ENCODE results near the gene POLD4.
"Not testable (repeated sequence)": the region's sequence is repeated elsewhere in the genome, so short reads cannot be mapped to it uniquely, and the experiment has no call there.

POLD4 gene

GRCh38 chr11:67351275-67352005 is 1.9 kb downstream of the POLD4 start:
- peak; percentile 50 to 53 for DNase-seq

GRCh38 chr11:67349928-67350465 is 3.3 kb downstream of the POLD4 start:
- DNase-seq: no peak

- no peak for DNase-seq
Measured at GRCh38 chr11:67349457-67349856, 3.9 kb downstream of the POLD4 start.

- DNase-seq: no peak
Measured at GRCh38 chr11:67349036-67349435, 4.3 kb downstream of the POLD4 start.

GRCh38 chr11:67347964-67348749 is 5.2 kb downstream of the POLD4 start:
- DNase-seq: no peak

GRCh38 chr11:67345920-67346819 is 7.2 kb downstream of the POLD4 start:
- peak; percentile 52 to 66 for DNase-seq

GRCh38 chr11:67345247-67345919 is 8.0 kb downstream of the POLD4 start:
- no peak for DNase-seq

- DNase-seq: no peak
Measured at GRCh38 chr11:67344264-67344663, 9.1 kb downstream of the POLD4 start.

- no peak for DNase-seq
Measured at GRCh38 chr11:67337257-67337656, 16.1 kb downstream of the POLD4 start.

- DNase-seq: no peak
Measured at GRCh38 chr11:67332081-67332691, 21.2 kb downstream of the POLD4 start.

GRCh38 chr11:67323526-67323925 is 29.8 kb downstream of the POLD4 start:
- no peak for DNase-seq

- DNase-seq: no peak
Measured at GRCh38 chr11:67322049-67322448, 31.3 kb downstream of the POLD4 start.

- no peak for DNase-seq
Measured at GRCh38 chr11:67321313-67321871, 32.0 kb downstream of the POLD4 start.

GRCh38 chr11:67320691-67321090 is 32.7 kb downstream of the POLD4 start:
- no peak for DNase-seq

- DNase-seq: no peak
Measured at GRCh38 chr11:67320011-67320410, 33.3 kb downstream of the POLD4 start.

- not testable (repeated sequence) for DNase-seq
Measured at GRCh38 chr11:67318876-67319275, 34.5 kb downstream of the POLD4 start.

- DNase-seq: peak in 1 of 2 experiments; percentile 50
Measured at GRCh38 chr11:67317888-67318555, 35.3 kb downstream of the POLD4 start.

GRCh38 chr11:67317205-67317887 is 36.0 kb downstream of the POLD4 start:
- peak; percentile 98 to 99 for DNase-seq

- DNase-seq: no peak
Measured at GRCh38 chr11:67316882-67317204, 36.5 kb downstream of the POLD4 start.

- no peak for DNase-seq
Measured at GRCh38 chr11:67315325-67315909, 37.9 kb downstream of the POLD4 start.
